B cell (primary cell): ENCODE measurements around the gene LRP6.

Experiments used
- EZH2 ChIP-seq: IDR thresholded peaks from 2 replicates; pipeline ENCODE4 v1.6.1; 2012; ENCODE audit warnings: borderline replicate concordance, low read depth, mild to moderate bottlenecking, moderate library complexity, low read length; ENCODE audit not compliant: insufficient read depth, poor library complexity, severe bottlenecking
- TF ChIP-seq, protein P1 (sequence below): fragments of 200-600 bp; IDR thresholded peaks from one replicate; pipeline ENCODE4 v1.8.0; 2022; ENCODE audit warnings: antibody characterized with exemption, mild to moderate bottlenecking

DNA sequence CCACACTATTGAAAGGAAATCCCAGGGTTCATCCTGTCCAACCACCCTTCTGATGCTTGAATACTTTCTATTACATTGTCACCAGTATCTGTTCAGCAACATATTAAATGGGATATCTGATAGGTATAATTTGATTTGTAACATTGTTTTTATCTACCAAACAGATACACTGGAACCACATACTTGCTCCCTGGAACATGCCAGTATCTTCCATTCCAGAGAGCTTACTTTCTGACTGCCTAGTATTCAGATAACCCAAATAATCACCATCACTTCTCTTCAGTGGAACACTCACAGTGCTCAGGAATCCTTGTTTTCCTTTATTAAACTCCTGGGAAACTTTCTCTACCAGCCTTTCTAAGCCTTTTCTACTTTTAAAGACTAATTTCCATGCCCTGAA, 19.3 kb downstream of the LRP6 start:
- TF ChIP-seq EZH2 = no peak
- TF ChIP-seq, protein P1, sequence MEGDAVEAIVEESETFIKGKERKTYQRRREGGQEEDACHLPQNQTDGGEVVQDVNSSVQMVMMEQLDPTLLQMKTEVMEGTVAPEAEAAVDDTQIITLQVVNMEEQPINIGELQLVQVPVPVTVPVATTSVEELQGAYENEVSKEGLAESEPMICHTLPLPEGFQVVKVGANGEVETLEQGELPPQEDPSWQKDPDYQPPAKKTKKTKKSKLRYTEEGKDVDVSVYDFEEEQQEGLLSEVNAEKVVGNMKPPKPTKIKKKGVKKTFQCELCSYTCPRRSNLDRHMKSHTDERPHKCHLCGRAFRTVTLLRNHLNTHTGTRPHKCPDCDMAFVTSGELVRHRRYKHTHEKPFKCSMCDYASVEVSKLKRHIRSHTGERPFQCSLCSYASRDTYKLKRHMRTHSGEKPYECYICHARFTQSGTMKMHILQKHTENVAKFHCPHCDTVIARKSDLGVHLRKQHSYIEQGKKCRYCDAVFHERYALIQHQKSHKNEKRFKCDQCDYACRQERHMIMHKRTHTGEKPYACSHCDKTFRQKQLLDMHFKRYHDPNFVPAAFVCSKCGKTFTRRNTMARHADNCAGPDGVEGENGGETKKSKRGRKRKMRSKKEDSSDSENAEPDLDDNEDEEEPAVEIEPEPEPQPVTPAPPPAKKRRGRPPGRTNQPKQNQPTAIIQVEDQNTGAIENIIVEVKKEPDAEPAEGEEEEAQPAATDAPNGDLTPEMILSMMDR = no peak
